GM23248 (cell line): ENCODE data around the gene SLC43A2.

Source experiments
- EZH2 ChIP-seq: fragments of 200-600 bp; sonication (generic); IDR thresholded peaks from 2 replicates; pipeline ENCODE4 v1.6.1; 2018; ENCODE audit warnings: antibody characterized with exemption, mild to moderate bottlenecking; ENCODE audit not compliant: insufficient read depth, poor library complexity, severe bottlenecking
- EZH2phosphoT487 ChIP-seq: fragments of 200-600 bp; sonication (generic); IDR thresholded peaks from 2 replicates; pipeline ENCODE4 v1.6.1; 2018; ENCODE audit warnings: antibody characterized with exemption, moderate library complexity, mild to moderate bottlenecking, low read depth; ENCODE audit not compliant: insufficient read depth

- TF ChIP-seq EZH2 = no peak
- no peak for TF ChIP-seq EZH2phosphoT487
These were observed 17.7 kb upstream of the SLC43A2 start for GRCh38 chr17:1646199-1646875.
